CD1c-positive myeloid dendritic cell (primary cell): ENCODE measurements around the gene MRAS.

ENCODE experiments used
- DNase-seq: peaks from one replicate; pipeline ENCODE4 v3.0.0-alpha.2; 2016; ENCODE audit errors: extremely low spot score

The MRAS gene

GRCh38 chr3:138347960-138348753 lies at the start of gene MRAS:
MRAS (plus strand) TSS chr3:138348579; CDS start chr3:138372884, 24,305 bp downstream.
- peak; percentile 86 for DNase-seq

- no peak for DNase-seq
Measured at GRCh38 chr3:138300647-138301046, 47.7 kb upstream of the MRAS start.

GRCh38 chr3:138303474-138303873 lies 44.9 kb upstream of the MRAS start:
- no peak for DNase-seq

GRCh38 chr3:138307899-138308298 lies 40.5 kb upstream of the MRAS start:
- DNase-seq, result no peak

- DNase-seq, result no peak
Measured at GRCh38 chr3:138308783-138309182, 39.6 kb upstream of the MRAS start.

GRCh38 chr3:138310494-138310893 lies 37.9 kb upstream of the MRAS start:
- DNase-seq, result no peak

- no peak for DNase-seq
Measured at GRCh38 chr3:138314751-138315150, 33.6 kb upstream of the MRAS start.

- DNase-seq, result no peak
Measured at GRCh38 chr3:138317687-138318086, 30.7 kb upstream of the MRAS start.

- no peak for DNase-seq
Measured at GRCh38 chr3:138323971-138324370, 24.4 kb upstream of the MRAS start.

- no peak for DNase-seq
Measured at GRCh38 chr3:138325990-138326389, 22.4 kb upstream of the MRAS start.

- DNase-seq, result no peak
Measured at GRCh38 chr3:138326866-138327595, 21.3 kb upstream of the MRAS start.

GRCh38 chr3:138327831-138328230 lies 20.5 kb upstream of the MRAS start:
- no peak for DNase-seq

- DNase-seq, result peak; percentile 20
Measured at GRCh38 chr3:138328341-138328740, 20.0 kb upstream of the MRAS start.

GRCh38 chr3:138329127-138329983 lies 19.0 kb upstream of the MRAS start, which contains the start of gene NME9:
NME9 (minus strand) TSS chr3:138329851; CDS start chr3:138329335, 516 bp downstream.
- DNase-seq, result peak; percentile 77

GRCh38 chr3:138329984-138330293 lies 18.4 kb upstream of the MRAS start:
- DNase-seq, result no peak

- no peak for DNase-seq
Measured at GRCh38 chr3:138331143-138331894, 17.1 kb upstream of the MRAS start.

- peak; percentile 63 for DNase-seq
Measured at GRCh38 chr3:138332472-138333073, 15.8 kb upstream of the MRAS start.

- DNase-seq, result no peak
Measured at GRCh38 chr3:138334608-138335007, 13.8 kb upstream of the MRAS start.

GRCh38 chr3:138336454-138336999 lies 11.9 kb upstream of the MRAS start:
- DNase-seq, result no peak

GRCh38 chr3:138338244-138338643 lies 10.1 kb upstream of the MRAS start:
- DNase-seq, result no peak

GRCh38 chr3:138338811-138339210 lies 9.6 kb upstream of the MRAS start:
- DNase-seq, result no peak
